ENCODE data around the gene TOM1L1.

Gene TOM1L1

GRCh38 chr17:54902611-54903010 is 2.0 kb downstream of the TOM1L1 start:
- no peak overlapping the region for H3K4me3 ChIP-seq (ENCODE audit: low read length)
- H3K27me3 ChIP-seq (ENCODE audit: insufficient read depth, low read length) = peaks cover 6% of the 10 kb centered on the region
- peaks cover 9% of the 10 kb centered on the region for H3K36me3 ChIP-seq (ENCODE audit: insufficient read depth, low read length)
- no peak overlapping the region for H2AFZ ChIP-seq (ENCODE audit: low read depth, low read length)
- no peaks in the 10 kb centered on the region for H3K9me3 ChIP-seq (ENCODE audit: low read length)
- H3K4me1 ChIP-seq (ENCODE audit: insufficient read depth, low read length) = peaks cover 5% of the 10 kb centered on the region

GRCh38 chr17:54903375-54903774 is 2.7 kb downstream of the TOM1L1 start:
- no peak overlapping the region for H3K4me3 ChIP-seq (ENCODE audit: low read length)
- peaks cover 12% of the 10 kb centered on the region for H3K36me3 ChIP-seq (ENCODE audit: insufficient read depth, low read length)
- H3K4me1 ChIP-seq (ENCODE audit: insufficient read depth, low read length) = peaks cover 5% of the 10 kb centered on the region
- H2AFZ ChIP-seq (ENCODE audit: low read depth, low read length) = no peak overlapping the region
- H3K9me3 ChIP-seq (ENCODE audit: low read length) = no peaks in the 10 kb centered on the region
- H3K27me3 ChIP-seq (ENCODE audit: insufficient read depth, low read length) = peaks cover 2% of the 10 kb centered on the region

- peaks cover 12% of the 10 kb centered on the region for H3K36me3 ChIP-seq (ENCODE audit: insufficient read depth, low read length)
- no peak overlapping the region for H3K4me3 ChIP-seq (ENCODE audit: low read length)
- H3K9me3 ChIP-seq (ENCODE audit: low read length) = no peaks in the 10 kb centered on the region
- no peaks in the 10 kb centered on the region for H3K4me1 ChIP-seq (ENCODE audit: insufficient read depth, low read length)
- no peaks in the 10 kb centered on the region for H3K27me3 ChIP-seq (ENCODE audit: insufficient read depth, low read length)
- H2AFZ ChIP-seq (ENCODE audit: low read depth, low read length) = no peak overlapping the region
These were observed 6.0 kb downstream of the TOM1L1 start for GRCh38 chr17:54906683-54907082.

GRCh38 chr17:54907376-54907775 is 6.7 kb downstream of the TOM1L1 start:
- Histone ChIP-seq H3K9me3 (ENCODE audit: low read length) (no peaks in the 10 kb centered on the region), H2AFZ (ENCODE audit: low read depth, low read length) (no peak overlapping the region), H3K27me3 (ENCODE audit: insufficient read depth, low read length) (no peaks in the 10 kb centered on the region), H3K4me3 (ENCODE audit: low read length) (no peak overlapping the region), H3K4me1 (ENCODE audit: insufficient read depth, low read length) (no peaks in the 10 kb centered on the region), H3K36me3 (ENCODE audit: insufficient read depth, low read length) (peaks cover 12% of the 10 kb centered on the region)

GRCh38 chr17:54909766-54910165 is 9.1 kb downstream of the TOM1L1 start:
- H3K4me3 ChIP-seq (ENCODE audit: low read length) = no peak overlapping the region
- peaks cover 24% of the 10 kb centered on the region for H3K36me3 ChIP-seq (ENCODE audit: insufficient read depth, low read length)

GRCh38 chr17:54916721-54917120 is 16.1 kb downstream of the TOM1L1 start:
- peaks cover 38% of the 10 kb centered on the region for H3K36me3 ChIP-seq (ENCODE audit: insufficient read depth, low read length)
- H3K27me3 ChIP-seq (ENCODE audit: insufficient read depth, low read length) = no peaks in the 10 kb centered on the region
- H3K4me1 ChIP-seq (ENCODE audit: insufficient read depth, low read length) = no peaks in the 10 kb centered on the region
- peaks cover 6% of the 10 kb centered on the region for H3K9me3 ChIP-seq (ENCODE audit: low read length)
- no peak overlapping the region for H2AFZ ChIP-seq (ENCODE audit: low read depth, low read length)
- no peak overlapping the region for H3K4me3 ChIP-seq (ENCODE audit: low read length)

More at GRCh38 chr17:54909766-54910165, 9.1 kb downstream of the TOM1L1 start:
- H3K4me1 ChIP-seq (ENCODE audit: insufficient read depth, low read length) = no peaks in the 10 kb centered on the region
- H3K27me3 ChIP-seq (ENCODE audit: insufficient read depth, low read length) = no peaks in the 10 kb centered on the region
- no peak overlapping the region for H2AFZ ChIP-seq (ENCODE audit: low read depth, low read length)
- H3K9me3 ChIP-seq (ENCODE audit: low read length) = no peaks in the 10 kb centered on the region

- Histone ChIP-seq H3K4me3 (ENCODE audit: low read length) (no peak overlapping the region), H3K27me3 (ENCODE audit: insufficient read depth, low read length) (no peaks in the 10 kb centered on the region), H3K9me3 (ENCODE audit: low read length) (peaks cover 6% of the 10 kb centered on the region), H2AFZ (ENCODE audit: low read depth, low read length) (no peak overlapping the region), H3K4me1 (ENCODE audit: insufficient read depth, low read length) (no peaks in the 10 kb centered on the region), H3K36me3 (ENCODE audit: insufficient read depth, low read length) (peaks cover 29% of the 10 kb centered on the region)
These were observed 18.8 kb downstream of the TOM1L1 start for GRCh38 chr17:54919425-54919824.

GRCh38 chr17:54920819-54921218 is 20.2 kb downstream of the TOM1L1 start:
- Histone ChIP-seq H3K9me3 (ENCODE audit: low read length) (peaks cover 6% of the 10 kb centered on the region), H3K36me3 (ENCODE audit: insufficient read depth, low read length) (peaks cover 18% of the 10 kb centered on the region), H3K27me3 (ENCODE audit: insufficient read depth, low read length) (no peaks in the 10 kb centered on the region), H2AFZ (ENCODE audit: low read depth, low read length) (no peak overlapping the region), H3K4me1 (ENCODE audit: insufficient read depth, low read length) (no peaks in the 10 kb centered on the region), H3K4me3 (ENCODE audit: low read length) (no peak overlapping the region)

- Histone ChIP-seq H2AFZ (ENCODE audit: low read depth, low read length) (no peak overlapping the region), H3K27me3 (ENCODE audit: insufficient read depth, low read length) (no peaks in the 10 kb centered on the region), H3K9me3 (ENCODE audit: low read length) (no peaks in the 10 kb centered on the region), H3K36me3 (ENCODE audit: insufficient read depth, low read length) (peaks cover 3% of the 10 kb centered on the region), H3K4me1 (ENCODE audit: insufficient read depth, low read length) (no peaks in the 10 kb centered on the region), H3K4me3 (ENCODE audit: low read length) (no peak overlapping the region)
These were observed 23.8 kb downstream of the TOM1L1 start for GRCh38 chr17:54924405-54924804.

GRCh38 chr17:54927525-54927924 is 26.9 kb downstream of the TOM1L1 start:
- no peak overlapping the region for H3K4me3 ChIP-seq (ENCODE audit: low read length)
- H3K27me3 ChIP-seq (ENCODE audit: insufficient read depth, low read length) = no peaks in the 10 kb centered on the region
- H3K9me3 ChIP-seq (ENCODE audit: low read length) = no peaks in the 10 kb centered on the region
- H2AFZ ChIP-seq (ENCODE audit: low read depth, low read length) = no peak overlapping the region
- peaks cover 4% of the 10 kb centered on the region for H3K36me3 ChIP-seq (ENCODE audit: insufficient read depth, low read length)
- H3K4me1 ChIP-seq (ENCODE audit: insufficient read depth, low read length) = no peaks in the 10 kb centered on the region

- no peak overlapping the region for H2AFZ ChIP-seq (ENCODE audit: low read depth, low read length)
- peaks cover 23% of the 10 kb centered on the region for H3K36me3 ChIP-seq (ENCODE audit: insufficient read depth, low read length)
- no peaks in the 10 kb centered on the region for H3K9me3 ChIP-seq (ENCODE audit: low read length)
- H3K4me3 ChIP-seq (ENCODE audit: low read length) = no peak overlapping the region
- H3K27me3 ChIP-seq (ENCODE audit: insufficient read depth, low read length) = no peaks in the 10 kb centered on the region
- no peaks in the 10 kb centered on the region for H3K4me1 ChIP-seq (ENCODE audit: insufficient read depth, low read length)
These were observed 32.1 kb downstream of the TOM1L1 start for GRCh38 chr17:54932711-54933110.

GRCh38 chr17:54933921-54934320 is 33.3 kb downstream of the TOM1L1 start:
- Histone ChIP-seq H3K4me1 (ENCODE audit: insufficient read depth, low read length) (no peaks in the 10 kb centered on the region), H3K9me3 (ENCODE audit: low read length) (no peaks in the 10 kb centered on the region), H3K4me3 (ENCODE audit: low read length) (no peak overlapping the region), H3K36me3 (ENCODE audit: insufficient read depth, low read length) (peaks cover 30% of the 10 kb centered on the region), H3K27me3 (ENCODE audit: insufficient read depth, low read length) (no peaks in the 10 kb centered on the region), H2AFZ (ENCODE audit: low read depth, low read length) (no peak overlapping the region)

- Histone ChIP-seq H3K36me3 (ENCODE audit: insufficient read depth, low read length) (peaks cover 32% of the 10 kb centered on the region), H3K27me3 (ENCODE audit: insufficient read depth, low read length) (no peaks in the 10 kb centered on the region), H3K4me3 (ENCODE audit: low read length) (no peak overlapping the region), H2AFZ (ENCODE audit: low read depth, low read length) (no peak overlapping the region), H3K4me1 (ENCODE audit: insufficient read depth, low read length) (no peaks in the 10 kb centered on the region), H3K9me3 (ENCODE audit: low read length) (no peaks in the 10 kb centered on the region)
These were observed 34.8 kb downstream of the TOM1L1 start for GRCh38 chr17:54935471-54935870.

GRCh38 chr17:54937018-54937417 is 36.4 kb downstream of the TOM1L1 start:
- no peak overlapping the region for H2AFZ ChIP-seq (ENCODE audit: low read depth, low read length)
- H3K36me3 ChIP-seq (ENCODE audit: insufficient read depth, low read length) = peaks cover 28% of the 10 kb centered on the region
- no peaks in the 10 kb centered on the region for H3K4me1 ChIP-seq (ENCODE audit: insufficient read depth, low read length)
- no peak overlapping the region for H3K4me3 ChIP-seq (ENCODE audit: low read length)
- H3K9me3 ChIP-seq (ENCODE audit: low read length) = no peaks in the 10 kb centered on the region
- no peaks in the 10 kb centered on the region for H3K27me3 ChIP-seq (ENCODE audit: insufficient read depth, low read length)
